GM18498 (cell line): Measurements from ENCODE around the gene ANTXRL.
"Not testable (repeated sequence)": the region's sequence is repeated elsewhere in the genome, so short reads cannot be mapped to it uniquely, and the experiment has no call there.

ENCODE experiments used
- ATAC-seq: cut with Tn5 transposase; IDR thresholded peaks from one replicate; pipeline ENCODE4 v1.9.1; 2021; ENCODE audit warnings: mild to moderate bottlenecking, moderate library complexity; ENCODE audit not compliant: unreplicated experiment

Gene ANTXRL

GRCh38 chr10:46293832-46294640 lies 7.2 kb downstream of the ANTXRL start:
- ATAC-seq, result no peak

GRCh38 chr10:46294641-46295220 lies 7.9 kb downstream of the ANTXRL start:
- ATAC-seq, result no peak

DNA sequence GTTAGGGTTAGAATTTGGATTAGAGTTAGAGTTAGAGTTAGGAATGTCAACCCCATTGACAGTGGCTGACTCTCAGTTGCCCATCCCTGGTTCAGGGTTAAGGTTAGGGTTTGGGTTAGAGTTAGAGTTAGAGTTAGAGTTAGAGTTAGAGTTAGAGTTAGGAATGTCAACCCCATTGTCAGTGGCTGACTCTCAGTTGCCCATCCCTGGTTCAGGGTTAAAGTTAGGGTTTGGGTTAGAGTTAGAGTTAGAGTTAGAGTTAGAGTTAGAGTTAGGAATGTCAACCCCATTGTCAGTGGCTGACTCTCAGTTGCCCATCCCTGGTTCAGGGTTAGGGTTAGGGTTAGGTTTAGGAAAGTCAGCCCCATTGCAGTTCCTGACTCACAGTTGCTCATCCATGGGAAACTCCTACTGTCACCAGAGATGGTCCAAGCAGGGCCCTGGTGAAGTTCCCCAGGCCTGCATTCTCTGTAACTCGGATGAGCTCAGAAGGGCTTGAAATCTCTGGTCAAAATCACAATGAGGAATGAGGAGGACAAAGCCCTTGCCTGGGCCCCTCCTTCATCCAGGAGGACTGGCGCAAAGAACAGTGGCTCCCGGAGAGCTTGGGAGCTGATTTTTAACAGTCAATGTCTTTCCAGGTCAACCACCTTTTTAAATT lies 8.7 kb downstream of the ANTXRL start:
- not testable (repeated sequence) for ATAC-seq

- not testable (repeated sequence) for ATAC-seq
Measured at GRCh38 chr10:46296086-46296485, 9.3 kb downstream of the ANTXRL start.

- ATAC-seq, result no peak
Measured at GRCh38 chr10:46296641-46297141, 9.9 kb downstream of the ANTXRL start.

DNA sequence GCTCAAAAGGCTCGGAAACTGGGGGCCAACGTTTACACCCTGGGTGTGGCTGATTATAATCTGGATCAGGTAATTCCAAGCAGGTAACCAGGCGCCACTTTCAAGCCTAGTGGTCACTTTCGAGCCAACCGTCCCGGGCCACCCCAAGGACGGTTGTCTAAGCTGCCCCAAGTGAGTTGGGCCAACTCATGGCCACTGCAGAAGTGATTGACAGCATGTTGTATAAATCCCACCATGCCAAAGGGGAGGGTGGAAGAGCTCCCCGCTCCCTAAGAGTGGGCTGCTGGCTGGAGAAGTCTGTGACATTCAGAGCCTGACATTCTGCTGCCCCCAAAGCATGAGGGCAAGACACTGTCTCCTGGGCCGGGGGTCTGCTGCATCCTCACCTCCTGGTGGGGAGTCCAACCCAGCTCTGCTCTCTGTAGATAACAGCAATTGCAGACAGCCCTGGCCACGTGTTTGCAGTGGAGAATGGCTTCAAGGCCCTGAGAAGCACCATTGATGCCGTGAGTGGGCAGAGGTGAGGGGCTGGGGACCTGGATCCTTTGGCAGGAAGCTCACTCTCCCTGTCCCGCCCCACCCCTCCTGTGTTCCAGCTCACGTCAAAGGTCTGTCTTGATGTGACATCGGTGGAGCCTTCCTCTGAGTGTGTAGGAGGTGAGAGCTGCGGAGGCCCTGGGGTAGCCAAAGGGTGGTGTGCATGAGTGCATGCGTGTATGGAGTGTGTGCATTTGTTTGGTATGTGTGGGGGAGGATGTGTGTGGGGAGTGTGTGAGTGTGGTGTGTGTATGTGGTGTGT lies 10.8 kb downstream of the ANTXRL start:
- no peak for ATAC-seq

GRCh38 chr10:46298477-46299285 lies 11.9 kb downstream of the ANTXRL start:
- no peak for ATAC-seq

DNA sequence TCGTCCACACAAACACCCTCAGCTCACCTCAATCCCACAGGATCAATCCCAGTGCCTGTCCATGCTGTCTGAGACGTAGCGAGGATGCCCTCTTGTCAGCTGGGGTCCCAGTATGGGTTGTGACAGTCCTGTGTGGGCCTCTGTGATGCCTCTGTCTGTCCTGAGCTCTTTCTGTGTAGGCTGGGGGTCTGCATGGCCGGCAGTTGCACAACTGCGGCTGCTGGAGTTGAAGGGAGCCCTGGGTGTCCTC lies 12.4 kb downstream of the ANTXRL start:
- no peak for ATAC-seq

DNA sequence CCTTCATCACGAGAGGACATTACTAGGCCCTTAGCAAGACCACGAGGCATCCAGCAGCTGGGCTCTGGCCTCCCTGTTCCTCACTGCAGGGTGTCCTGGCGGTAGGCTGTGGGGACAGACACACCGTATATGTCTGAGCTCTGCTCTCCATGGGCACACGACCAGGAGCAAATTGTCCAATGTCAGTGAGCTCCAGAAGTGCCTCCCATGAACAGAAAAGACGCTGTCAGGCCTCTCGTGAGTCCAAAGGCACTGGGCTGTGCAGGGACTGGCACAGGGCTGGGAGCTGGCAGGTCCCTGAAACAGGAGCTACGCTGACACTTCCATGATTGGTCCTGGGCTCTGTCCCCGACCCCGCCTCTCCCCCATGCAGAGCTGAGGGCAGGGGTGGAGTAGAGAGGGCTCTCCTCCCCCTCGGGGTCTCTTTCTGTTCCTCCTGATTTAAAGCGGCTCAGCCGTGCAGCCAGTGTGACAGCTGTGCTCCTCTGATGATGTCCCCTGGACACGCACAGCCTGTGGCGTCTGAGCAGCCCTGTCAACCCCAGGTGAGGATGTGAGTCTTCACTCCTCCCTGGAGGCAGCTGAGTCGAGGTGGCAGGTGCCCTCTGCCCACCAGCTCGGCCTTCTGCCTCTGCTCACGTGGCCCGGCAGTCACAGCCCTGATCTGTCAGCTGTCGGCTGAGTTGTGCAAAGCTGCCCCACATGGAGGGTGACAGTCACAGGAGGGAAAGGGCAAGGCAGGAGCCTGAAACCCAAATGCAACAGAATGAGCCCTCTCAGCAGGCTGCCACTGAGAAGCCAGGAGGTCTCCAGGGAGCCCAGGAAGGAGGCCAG lies 13.0 kb downstream of the ANTXRL start:
- ATAC-seq, result no peak

- not testable (repeated sequence) for ATAC-seq
Measured at GRCh38 chr10:46300370-46300711, 13.5 kb downstream of the ANTXRL start.

GRCh38 chr10:46301056-46301645 lies 14.4 kb downstream of the ANTXRL start:
- ATAC-seq, result no peak

GRCh38 chr10:46301721-46302479 lies 15.1 kb downstream of the ANTXRL start:
- ATAC-seq, result no peak

DNA sequence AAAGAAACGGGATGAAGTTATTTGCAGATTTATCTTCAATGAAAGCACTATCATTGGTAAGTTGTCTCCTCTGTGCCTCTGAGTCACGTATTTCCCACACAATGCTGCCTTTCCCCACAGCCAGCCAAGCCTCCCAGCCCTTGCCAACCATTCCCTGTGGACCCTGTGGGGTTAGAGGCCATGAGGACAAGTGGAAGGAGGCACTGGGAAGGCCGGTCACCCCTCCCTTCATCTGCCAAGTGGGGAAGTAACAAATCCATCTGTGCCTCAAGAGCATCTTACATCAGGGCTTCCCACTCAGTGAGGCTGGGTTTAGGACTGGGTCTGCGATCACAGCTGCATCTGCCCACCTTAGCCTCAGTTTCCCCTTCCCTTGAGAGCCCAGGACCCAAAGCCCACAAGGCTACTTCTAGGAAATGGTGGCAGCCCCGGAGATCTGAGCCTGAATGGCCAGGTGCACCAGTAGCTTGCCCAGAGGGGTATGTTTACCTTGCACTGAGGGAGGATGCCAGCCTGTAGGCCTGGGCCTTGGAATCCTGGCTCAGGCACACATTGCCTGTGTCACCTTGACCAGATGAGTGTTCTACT lies 16.1 kb downstream of the ANTXRL start:
- ATAC-seq, result not testable (repeated sequence)

- no peak for ATAC-seq
Measured at GRCh38 chr10:46304062-46304461, 17.3 kb downstream of the ANTXRL start.

- ATAC-seq, result not testable (repeated sequence)
Measured at GRCh38 chr10:46304671-46305070, 17.9 kb downstream of the ANTXRL start.

- ATAC-seq, result no peak
Measured at GRCh38 chr10:46305079-46305818, 18.5 kb downstream of the ANTXRL start.

DNA sequence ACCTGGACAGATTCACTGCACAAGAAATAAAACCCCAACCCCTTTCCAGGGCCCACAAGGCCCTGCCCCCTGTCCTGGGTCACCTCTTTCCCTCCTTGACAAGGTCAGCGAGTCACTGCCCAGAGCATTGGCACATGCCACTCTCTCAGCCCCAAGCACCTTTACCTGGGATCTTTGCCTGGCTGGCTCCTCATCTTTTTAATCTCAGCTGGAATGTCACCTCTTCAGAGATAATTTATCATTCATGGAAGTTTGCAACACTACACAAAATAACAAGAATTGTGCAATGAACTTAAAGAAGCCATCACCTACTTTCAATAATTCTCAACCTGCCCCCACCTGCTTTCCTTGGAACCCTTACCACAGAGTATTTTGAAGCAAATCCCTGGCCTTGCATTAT lies 19.2 kb downstream of the ANTXRL start:
- ATAC-seq, result no peak
